Upper lobe of right lung (tissue), 1 donor: ENCODE results near the gene SNX21. TPM values are rescaled to one million over a fixed set of nuclear protein-coding genes. Genes with fewer than 3 reads are reported as not detected.

Experiments
- ATAC-seq: fragments of 200-7000 bp; cut with Tn5 transposase; one replicate; pipeline ENCODE4 v1.9.1; 2020; ENCODE audit warnings: mild to moderate bottlenecking, moderate library complexity
- DNase-seq: peaks from one replicate; pipeline ENCODE4 v3.0.0-alpha.2; 2020
- H3K27ac ChIP-seq: fragments of 200-600 bp; one replicate; pipeline ENCODE4 v1.8.0; 2022
- H3K27me3 ChIP-seq: fragments of 200-600 bp; one replicate; pipeline ENCODE4 v1.8.0; 2022; ENCODE audit warnings: mild to moderate bottlenecking
- H3K36me3 ChIP-seq: fragments of 200-600 bp; one replicate; pipeline ENCODE4 v1.8.0; 2022
- H3K4me1 ChIP-seq: fragments of 200-600 bp; one replicate; pipeline ENCODE4 v1.8.0; 2022
- H3K4me3 ChIP-seq: fragments of 200-600 bp; one replicate; pipeline ENCODE4 v1.8.0; 2022; ENCODE audit warnings: mild to moderate bottlenecking
- H3K9me3 ChIP-seq: fragments of 200-600 bp; one replicate; pipeline ENCODE4 v1.8.0; 2022
- CTCF ChIP-seq: fragments of 200-600 bp; IDR thresholded peaks from one replicate; pipeline ENCODE4 v1.8.0; 2022; ENCODE audit warnings: antibody characterized with exemption
- intact Hi-C: fragments of 100-400 bp; cut with DNase I; formaldehyde crosslinking; loops from one replicate; pipeline ENCODE4 v1.11.0; 2022
- total RNA-seq: library from RNA; stranded (reverse); fragmentation: NEBNext Ultra II Directional; extraction: Animal tissue kit (Norgen Biotek cat#: 25700); gene quantifications from one replicate; pipeline ENCODE4 v1.2.1, GENCODE V29; 2021
- donor health status: DM: no; HTN: yes; CAD: no; lungs with severe emphysema.

Gene SNX21
- total RNA-seq, 1 donor from 2014 or later: 23.4 TPM

GRCh38 chr20:45819466-45819865, 14.1 kb upstream of the SNX21 start:
- ATAC-seq: no peak
- TF ChIP-seq CTCF: no peak
- no peak for DNase-seq
- H3K27ac ChIP-seq: no peak overlapping the region
- peaks cover 25% of the 10 kb centered on the region for H3K27me3 ChIP-seq
- H3K4me3 ChIP-seq: no peak overlapping the region
- peaks cover 18% of the 10 kb centered on the region for H3K4me1 ChIP-seq
- H3K36me3 ChIP-seq: no peaks in the 10 kb centered on the region
- H3K9me3 ChIP-seq: no peaks in the 10 kb centered on the region
- intact Hi-C loops: no loop called here

DNA sequence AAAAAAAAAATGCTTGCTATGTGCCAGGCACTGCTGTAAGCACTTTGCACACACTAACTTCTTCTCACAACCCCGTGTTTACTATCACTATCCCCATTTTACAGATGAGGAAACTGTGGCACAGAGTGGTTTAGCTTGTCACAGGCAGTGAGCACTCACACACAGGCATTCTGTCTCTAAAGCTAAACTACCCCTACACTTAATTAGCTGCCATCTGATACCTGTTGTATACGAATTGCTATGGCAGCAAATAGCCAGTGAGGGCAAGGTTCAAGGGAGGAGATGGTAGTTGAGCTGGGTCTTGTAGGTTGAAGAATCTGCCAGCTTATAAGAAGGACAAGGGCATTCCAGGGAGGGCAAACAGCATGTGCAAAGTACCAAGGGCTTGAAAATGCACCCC, 11.7 kb upstream of the SNX21 start:
- H3K36me3 ChIP-seq: no peaks in the 10 kb centered on the region
- H3K9me3 ChIP-seq: no peaks in the 10 kb centered on the region
- peaks cover 25% of the 10 kb centered on the region for H3K27me3 ChIP-seq
- H3K4me1 ChIP-seq: peaks cover 18% of the 10 kb centered on the region
- TF ChIP-seq CTCF: no peak
- no peak overlapping the region for H3K27ac ChIP-seq
- DNase-seq (no peak), ATAC-seq (no peak)
- intact Hi-C loops: no loop called here
- H3K4me3 ChIP-seq: no peak overlapping the region

- no peak overlapping the region for H3K4me3 ChIP-seq
Observed at GRCh38 chr20:45822857-45823256, 10.7 kb upstream of the SNX21 start.

GRCh38 chr20:45823949-45824835, 9.4 kb upstream of the SNX21 start:
- peak; percentile 46 for TF ChIP-seq CTCF
- peak; percentile 61 for ATAC-seq
- no peak for DNase-seq
- H3K36me3 ChIP-seq: no peaks in the 10 kb centered on the region
- H3K4me3 ChIP-seq: peak overlapping the region; percentile 27
- peaks cover 14% of the 10 kb centered on the region for H3K4me1 ChIP-seq
- peaks cover 25% of the 10 kb centered on the region for H3K27me3 ChIP-seq
- no peak overlapping the region for H3K27ac ChIP-seq
- no peaks in the 10 kb centered on the region for H3K9me3 ChIP-seq
- intact Hi-C loops: no loop called here

More at GRCh38 chr20:45822857-45823256, 10.7 kb upstream of the SNX21 start:
- Histone ChIP-seq H3K9me3 (no peaks in the 10 kb centered on the region), H3K27ac (no peak overlapping the region), H3K36me3 (no peaks in the 10 kb centered on the region), H3K4me1 (peaks cover 18% of the 10 kb centered on the region), H3K27me3 (peaks cover 25% of the 10 kb centered on the region)
- intact Hi-C loops: no loop called here
- TF ChIP-seq CTCF: no peak
- peak; percentile 56 for ATAC-seq
- DNase-seq: peak; percentile 72

- DNase-seq (no peak), ATAC-seq (peak; percentile 60)
- H3K4me1 ChIP-seq: peaks cover 14% of the 10 kb centered on the region
- peaks cover 21% of the 10 kb centered on the region for H3K27me3 ChIP-seq
- no peak overlapping the region for H3K4me3 ChIP-seq
- TF ChIP-seq CTCF: no peak
- no peaks in the 10 kb centered on the region for H3K36me3 ChIP-seq
- intact Hi-C loops: no loop called here
- peak overlapping the region; percentile 47 for H3K27ac ChIP-seq
- no peaks in the 10 kb centered on the region for H3K9me3 ChIP-seq
Observed at GRCh38 chr20:45826381-45827019, 7.1 kb upstream of the SNX21 start.
